Keratinocyte (primary cell): Measurements from ENCODE around the gene FMNL3. TPM values are rescaled to one million over a fixed set of nuclear protein-coding genes. Genes with fewer than 3 reads are reported as not detected.

Experiments used
- DNase-seq: peaks from one replicate; pipeline ENCODE4 v3.0.0-alpha.2; 2011; ENCODE audit warnings: low read depth, missing footprints, low spot score
- FAIRE-seq: peaks from 2 replicates; lab custom pipeline; 2011; peaks lifted over from hg19 to GRCh38; lab: Jason Lieb, UNC
- H2AFZ ChIP-seq: 2 replicates; pipeline ENCODE4 v1.6.0; 2012; ENCODE audit warnings: low read length, control low read depth, inconsistent platforms; ENCODE audit not compliant: control insufficient read depth
- H3K27ac ChIP-seq: 2 replicates; pipeline ENCODE4 v1.5.1; 2011; ENCODE audit warnings: low read length; ENCODE audit not compliant: control insufficient read depth, insufficient read depth
- H3K27me3 ChIP-seq: 3 replicates; pipeline ENCODE4 v1.6.0; 2011; ENCODE audit warnings: low read length; ENCODE audit not compliant: control insufficient read depth, insufficient read depth; ENCODE audit errors: extremely low read depth
- H3K36me3 ChIP-seq, 2 experiments: 2 replicates in 1 of 2; 3 replicates in 1 of 2; pipeline ENCODE4 v1.5.1; 2011; ENCODE audit warnings: low read length in 2 of 2, mild to moderate bottlenecking in 1 of 2; ENCODE audit not compliant: control insufficient read depth in 2 of 2, insufficient read depth in 2 of 2; ENCODE audit errors: extremely low read depth in 1 of 2
- H3K4me1 ChIP-seq: 3 replicates; pipeline ENCODE4 v1.5.1; 2011; ENCODE audit warnings: low read length; ENCODE audit not compliant: control insufficient read depth, insufficient read depth; ENCODE audit errors: extremely low read depth
- H3K4me2 ChIP-seq: 3 replicates; pipeline ENCODE4 v1.6.0; 2011; ENCODE audit warnings: low read depth, low read length; ENCODE audit not compliant: control insufficient read depth, insufficient read depth; ENCODE audit errors: extremely low read depth
- H3K4me3 ChIP-seq, 3 experiments: fragments of 200-600 bp in 1 of 3; sonication (generic) in 1 of 3; 2 replicates in 2 of 3; 3 replicates in 1 of 3; pipeline ENCODE4 v1.5.1; 2011 to 2016; ENCODE audit warnings: low read length in 3 of 3, mild to moderate bottlenecking in 3 of 3, control low read depth in 2 of 3, inconsistent platforms in 1 of 3, low read depth in 1 of 3, mixed read lengths in 1 of 3, mixed run types in 1 of 3, moderate library complexity in 1 of 3; ENCODE audit not compliant: control insufficient read depth in 2 of 3, insufficient read depth in 2 of 3; ENCODE audit errors: extremely low read depth in 1 of 3
- H3K79me2 ChIP-seq: 2 replicates; pipeline ENCODE4 v1.6.0; 2012; ENCODE audit warnings: low read length; ENCODE audit not compliant: control insufficient read depth, insufficient read depth
- H3K9ac ChIP-seq: 3 replicates; pipeline ENCODE4 v1.6.0; 2011; ENCODE audit warnings: low read length; ENCODE audit not compliant: control insufficient read depth, insufficient read depth; ENCODE audit errors: extremely low read depth
- H3K9me1 ChIP-seq: 3 replicates; pipeline ENCODE4 v1.6.0; 2011; ENCODE audit warnings: low read length; ENCODE audit not compliant: control insufficient read depth, insufficient read depth; ENCODE audit errors: extremely low read depth
- H3K9me3 ChIP-seq: 2 replicates; pipeline ENCODE4 v1.5.1; 2012; ENCODE audit warnings: low read depth, low read length; ENCODE audit not compliant: control insufficient read depth
- H4K20me1 ChIP-seq: 3 replicates; pipeline ENCODE4 v1.6.0; 2011; ENCODE audit warnings: low read length; ENCODE audit not compliant: control insufficient read depth, insufficient read depth; ENCODE audit errors: extremely low read depth
- EZH2 ChIP-seq: IDR thresholded peaks from one replicate; pipeline ENCODE4 v1.6.1; 2012; ENCODE audit warnings: inconsistent platforms, mild to moderate bottlenecking, low read length, moderate library complexity
- dilution Hi-C: fragments of 300-500 bp; cut with MboI; formaldehyde crosslinking; loops from one replicate; pipeline ENCODE4 v1.7.0; 2020; ENCODE audit warnings: low sequenced_read_pairs; ENCODE audit not compliant: extremely low pct_ligation_motif_present
- polyA minus RNA-seq, 3 experiments: library from RNA; depleted of rRNA, polyadenylated mRNA; stranded (reverse); fragments of >200 nt; gene quantifications; 1 replicate in 1 of 3; 2 replicates in 1 of 3; 3 replicates in 1 of 3; pipeline ENCODE4 v1.2.3, GENCODE V29; 2011
- polyA plus RNA-seq, 5 experiments: library from polyadenylated mRNA; depleted of rRNA in 3 of 5; stranded (reverse) in 3 of 5; stranded (forward) in 1 of 5; unstranded in 1 of 5; fragments of >200 nt; gene quantifications; 1 replicate in 1 of 5; 2 replicates in 3 of 5; 3 replicates in 1 of 5; pipeline versions ENCODE4 v1.2.1 to v1.2.3, GENCODE V29; 2011 to 2012; ENCODE audit warnings: missing spikeins in 2 of 5, low read depth in 1 of 5, low replicate concordance in 1 of 5
- TF ChIP-seq, protein P1 (sequence below), 3 experiments: IDR thresholded peaks in 1 of 3; conservative IDR thresholded peaks in 1 of 3; optimal IDR thresholded peaks in 1 of 3; 2 replicates in 2 of 3; 3 replicates in 1 of 3; pipeline versions ENCODE3 to v1.5.1; 2011; ENCODE audit warnings: low read length in 3 of 3, mild to moderate bottlenecking in 3 of 3, moderate library complexity in 2 of 3, control low read depth in 1 of 3, inconsistent platforms in 1 of 3; ENCODE audit not compliant: insufficient read depth in 2 of 3; ENCODE audit errors: extremely low read depth in 1 of 3

FMNL3 gene, protein sequence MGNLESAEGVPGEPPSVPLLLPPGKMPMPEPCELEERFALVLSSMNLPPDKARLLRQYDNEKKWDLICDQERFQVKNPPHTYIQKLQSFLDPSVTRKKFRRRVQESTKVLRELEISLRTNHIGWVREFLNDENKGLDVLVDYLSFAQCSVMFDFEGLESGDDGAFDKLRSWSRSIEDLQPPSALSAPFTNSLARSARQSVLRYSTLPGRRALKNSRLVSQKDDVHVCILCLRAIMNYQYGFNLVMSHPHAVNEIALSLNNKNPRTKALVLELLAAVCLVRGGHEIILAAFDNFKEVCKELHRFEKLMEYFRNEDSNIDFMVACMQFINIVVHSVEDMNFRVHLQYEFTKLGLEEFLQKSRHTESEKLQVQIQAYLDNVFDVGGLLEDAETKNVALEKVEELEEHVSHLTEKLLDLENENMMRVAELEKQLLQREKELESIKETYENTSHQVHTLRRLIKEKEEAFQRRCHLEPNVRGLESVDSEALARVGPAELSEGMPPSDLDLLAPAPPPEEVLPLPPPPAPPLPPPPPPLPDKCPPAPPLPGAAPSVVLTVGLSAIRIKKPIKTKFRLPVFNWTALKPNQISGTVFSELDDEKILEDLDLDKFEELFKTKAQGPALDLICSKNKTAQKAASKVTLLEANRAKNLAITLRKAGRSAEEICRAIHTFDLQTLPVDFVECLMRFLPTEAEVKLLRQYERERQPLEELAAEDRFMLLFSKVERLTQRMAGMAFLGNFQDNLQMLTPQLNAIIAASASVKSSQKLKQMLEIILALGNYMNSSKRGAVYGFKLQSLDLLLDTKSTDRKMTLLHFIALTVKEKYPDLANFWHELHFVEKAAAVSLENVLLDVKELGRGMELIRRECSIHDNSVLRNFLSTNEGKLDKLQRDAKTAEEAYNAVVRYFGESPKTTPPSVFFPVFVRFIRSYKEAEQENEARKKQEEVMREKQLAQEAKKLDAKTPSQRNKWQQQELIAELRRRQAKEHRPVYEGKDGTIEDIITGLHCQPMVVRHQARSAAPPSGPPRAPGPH
- polyA plus RNA-seq (1.1 to 1.4 TPM (median 1.2 TPM) in 3 replicates), polyA minus RNA-seq (3.9 to 5.2 TPM (median 4.9 TPM) in 3 replicates)
- polyA plus RNA-seq (2011; ENCODE audit: low read depth), result 0.05 TPM
- 1.3 and 1.4 TPM in 2 replicates for polyA plus RNA-seq (2011; cell fraction: cytosol; rRNA removed)
- 2.9 and 3.3 TPM in 2 replicates for polyA plus RNA-seq (2011; cell fraction: nucleus; rRNA removed)
- polyA plus RNA-seq (2012; ENCODE audit: low replicate concordance), result 0.41 and 1.3 TPM in 2 replicates
- 5.2 TPM for polyA minus RNA-seq (2011; cell fraction: cytosol; rRNA and poly(A)+ RNA removed)
- 2.1 and 4.6 TPM in 2 replicates for polyA minus RNA-seq (2011; cell fraction: nucleus; rRNA and poly(A)+ RNA removed)

DNA sequence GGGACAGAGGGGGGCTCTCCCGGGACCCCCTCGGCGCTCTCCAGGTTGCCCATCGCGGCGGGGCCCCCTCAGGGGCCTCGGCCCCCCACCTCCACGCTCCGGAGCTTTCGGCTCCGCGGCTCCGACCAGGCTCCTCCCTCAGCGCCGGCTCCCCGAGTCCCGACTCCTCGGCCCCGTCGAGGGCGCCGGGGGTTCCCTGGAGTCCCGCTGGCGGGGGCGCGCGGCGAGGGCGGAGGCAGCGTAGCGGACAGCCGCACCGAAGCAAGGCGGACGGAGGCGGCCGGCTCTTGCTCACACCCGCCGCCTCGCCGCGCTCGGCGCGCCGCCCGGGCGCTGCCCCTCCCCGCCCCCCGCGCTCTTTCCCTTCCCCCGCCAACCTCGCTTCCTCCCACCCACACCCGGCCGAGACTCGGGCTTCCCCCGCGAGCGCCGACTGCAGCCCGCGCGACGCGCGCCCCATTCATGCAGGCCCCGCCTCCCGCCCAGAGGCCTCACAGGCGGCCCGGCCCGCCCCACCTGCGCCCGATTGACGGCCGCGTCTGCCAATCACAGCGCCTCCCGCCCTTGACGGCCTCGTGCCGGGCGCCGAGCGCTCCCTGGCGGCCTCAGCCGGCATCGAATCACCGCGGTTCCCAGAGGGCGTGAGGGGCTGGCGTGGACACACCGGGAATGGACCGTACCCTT lies at the start of gene FMNL3:
FMNL3 (minus strand) TSS at position 278 of the 684 bp plus-strand sequence; CDS start at position 53, 225 bp downstream.
- DNase-seq, result peak; percentile 50
- H3K4me3 ChIP-seq, result peak within 1 kb of the TSS; percentile 48 to 64 (median 62)
- peak within 1 kb of the TSS; percentile 68 for H3K4me2 ChIP-seq
- no peaks in the 10 kb centered on the region for H3K4me1 ChIP-seq
- TF ChIP-seq EZH2, result peak; percentile 42
- TF ChIP-seq, protein P1, sequence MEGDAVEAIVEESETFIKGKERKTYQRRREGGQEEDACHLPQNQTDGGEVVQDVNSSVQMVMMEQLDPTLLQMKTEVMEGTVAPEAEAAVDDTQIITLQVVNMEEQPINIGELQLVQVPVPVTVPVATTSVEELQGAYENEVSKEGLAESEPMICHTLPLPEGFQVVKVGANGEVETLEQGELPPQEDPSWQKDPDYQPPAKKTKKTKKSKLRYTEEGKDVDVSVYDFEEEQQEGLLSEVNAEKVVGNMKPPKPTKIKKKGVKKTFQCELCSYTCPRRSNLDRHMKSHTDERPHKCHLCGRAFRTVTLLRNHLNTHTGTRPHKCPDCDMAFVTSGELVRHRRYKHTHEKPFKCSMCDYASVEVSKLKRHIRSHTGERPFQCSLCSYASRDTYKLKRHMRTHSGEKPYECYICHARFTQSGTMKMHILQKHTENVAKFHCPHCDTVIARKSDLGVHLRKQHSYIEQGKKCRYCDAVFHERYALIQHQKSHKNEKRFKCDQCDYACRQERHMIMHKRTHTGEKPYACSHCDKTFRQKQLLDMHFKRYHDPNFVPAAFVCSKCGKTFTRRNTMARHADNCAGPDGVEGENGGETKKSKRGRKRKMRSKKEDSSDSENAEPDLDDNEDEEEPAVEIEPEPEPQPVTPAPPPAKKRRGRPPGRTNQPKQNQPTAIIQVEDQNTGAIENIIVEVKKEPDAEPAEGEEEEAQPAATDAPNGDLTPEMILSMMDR (optimal IDR thresholded peaks at IDR 0.05 in 1 of 3, IDR thresholded peaks at IDR 0.05 in 1 of 3, conservative IDR thresholded peaks at IDR 0.05 in 1 of 3; ENCODE audit: extremely low read depth in 1 of 3, insufficient read depth in 2 of 3, low read length in 3 of 3), result peak; percentile 77 to 91 (median 89)
- no peaks in the 10 kb centered on the region for H3K36me3 ChIP-seq
- peak within 1 kb of the TSS; percentile 40 for H3K9ac ChIP-seq
- FAIRE-seq, result no peak
- H3K79me2 ChIP-seq, result no peaks in the 10 kb centered on the region
- H3K9me3 ChIP-seq, result no peaks in the 10 kb centered on the region
- H4K20me1 ChIP-seq, result no peaks in the 10 kb centered on the region
- H2AFZ ChIP-seq, result peak within 1 kb of the TSS; percentile 67
- dilution Hi-C loops, result no loop called here
- peaks cover 44% of the 10 kb centered on the region for H3K27me3 ChIP-seq
- no peak within 1 kb of the TSS for H3K27ac ChIP-seq
- H3K9me1 ChIP-seq, result no peaks in the 10 kb centered on the region

DNA sequence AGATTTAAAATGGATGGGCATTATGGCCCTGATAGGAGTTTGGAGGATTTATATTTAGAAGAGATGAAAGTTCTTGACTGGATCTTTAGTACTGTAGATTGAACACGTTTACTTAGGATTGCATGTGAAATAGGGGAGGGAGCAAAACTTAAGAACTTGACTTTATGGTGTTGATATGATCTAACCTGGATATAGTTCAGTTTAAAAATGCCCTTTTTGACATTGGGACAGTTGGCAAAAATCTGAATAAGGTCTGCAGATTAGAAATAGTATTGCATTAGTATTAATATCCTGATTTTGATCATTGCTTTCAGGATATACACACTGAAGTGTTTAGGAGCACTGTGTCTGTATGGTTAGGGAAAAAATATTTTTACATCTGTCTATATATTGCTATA lies 43.8 kb upstream of the FMNL3 start:
- Histone ChIP-seq H3K9ac (peak overlapping the region; percentile 71), H3K79me2 (peaks cover 93% of the 10 kb centered on the region), H3K36me3 (peaks cover 9 to 34% of the 10 kb centered on the region in 2 experiments), H4K20me1 (peaks cover 17% of the 10 kb centered on the region), H2AFZ (no peak overlapping the region), H3K27me3 (no peaks in the 10 kb centered on the region), H3K4me1 (peaks cover 28% of the 10 kb centered on the region), H3K4me3 (peak overlapping the region in 1 of 3 experiments; percentile 58), H3K27ac (peak overlapping the region; percentile 94), H3K9me3 (no peaks in the 10 kb centered on the region), H3K9me1 (no peaks in the 10 kb centered on the region), H3K4me2 (peak overlapping the region; percentile 83)
- FAIRE-seq (no peak), DNase-seq (no peak)
- dilution Hi-C loops, result no loop called here
- TF ChIP-seq, protein P1 (optimal IDR thresholded peaks at IDR 0.05 in 1 of 3, IDR thresholded peaks at IDR 0.05 in 1 of 3, conservative IDR thresholded peaks at IDR 0.05 in 1 of 3; ENCODE audit: extremely low read depth in 1 of 3, insufficient read depth in 2 of 3, low read length in 3 of 3), result no peak
- no peak for TF ChIP-seq EZH2
